ENCODE results near the gene LDLRAD4. TPM values are rescaled to one million over a fixed set of nuclear protein-coding genes. Genes with fewer than 3 reads are reported as not detected.
"Not testable (repeated sequence)": the region's sequence is repeated elsewhere in the genome, so short reads cannot be mapped to it uniquely, and the experiment has no call there.

Gene LDLRAD4
- total RNA-seq, 1 experiment from 2014 or later, result 0.68 TPM

- H3K9me3 ChIP-seq (replicated peaks); H3K4me3 ChIP-seq; H3K27ac ChIP-seq; DNase-seq (ENCODE audit: low read depth in 1 of 2, low spot score in 2 of 2); H3K36me3 ChIP-seq: not testable (repeated sequence)
- H3K4me1 ChIP-seq (replicated peaks), result peaks cover 14% of the 10 kb centered on the region
- H3K27me3 ChIP-seq (replicated peaks), result peaks cover 17% of the 10 kb centered on the region
Observed at GRCh38 chr18:13608024-13608562, 389.5 kb downstream of the LDLRAD4 start.

GRCh38 chr18:13608791-13609532, 390.4 kb downstream of the LDLRAD4 start:
- Histone ChIP-seq H3K36me3 (no peaks in the 10 kb centered on the region), H3K27me3 (replicated peaks) (peaks cover 19% of the 10 kb centered on the region), H3K4me1 (replicated peaks) (peaks cover 14% of the 10 kb centered on the region), H3K4me3 (no peak overlapping the region), H3K9me3 (replicated peaks) (no peaks in the 10 kb centered on the region), H3K27ac (no peak overlapping the region)
- DNase-seq (ENCODE audit: low read depth in 1 of 2, low spot score in 2 of 2), result no peak

GRCh38 chr18:13610555-13611141, 392.1 kb downstream of the LDLRAD4 start:
- Histone ChIP-seq H3K36me3 (no peaks in the 10 kb centered on the region), H3K4me3 (peak overlapping the region; percentile 15), H3K27ac (no peak overlapping the region), H3K9me3 (replicated peaks) (no peaks in the 10 kb centered on the region), H3K4me1 (replicated peaks) (peaks cover 14% of the 10 kb centered on the region), H3K27me3 (replicated peaks) (peaks cover 19% of the 10 kb centered on the region)
- DNase-seq (ENCODE audit: low read depth in 1 of 2, low spot score in 2 of 2), result no peak

GRCh38 chr18:13611142-13611600, 392.6 kb downstream of the LDLRAD4 start:
- no peaks in the 10 kb centered on the region for H3K9me3 ChIP-seq (replicated peaks)
- peaks cover 14% of the 10 kb centered on the region for H3K4me1 ChIP-seq (replicated peaks)
- H3K27me3 ChIP-seq (replicated peaks), result peaks cover 19% of the 10 kb centered on the region
- no peak overlapping the region for H3K27ac ChIP-seq
- DNase-seq (ENCODE audit: low read depth in 1 of 2, low spot score in 2 of 2), result peak in 1 of 2 experiments; percentile 22
- peak overlapping the region; percentile 15 for H3K4me3 ChIP-seq
- H3K36me3 ChIP-seq, result no peaks in the 10 kb centered on the region

GRCh38 chr18:13611601-13612195, 393.1 kb downstream of the LDLRAD4 start:
- H3K4me1 ChIP-seq (replicated peaks), result peaks cover 14% of the 10 kb centered on the region
- peak overlapping the region; percentile 15 for H3K4me3 ChIP-seq
- H3K9me3 ChIP-seq (replicated peaks), result no peaks in the 10 kb centered on the region
- DNase-seq (ENCODE audit: low read depth in 1 of 2, low spot score in 2 of 2), result peak in 1 of 2 experiments; percentile 33
- H3K27me3 ChIP-seq (replicated peaks), result peaks cover 19% of the 10 kb centered on the region
- no peaks in the 10 kb centered on the region for H3K36me3 ChIP-seq
- H3K27ac ChIP-seq, result no peak overlapping the region

GRCh38 chr18:13612196-13612997, 393.8 kb downstream of the LDLRAD4 start:
- Histone ChIP-seq H3K4me3 (peak overlapping the region; percentile 15; the same call in 1 of the 2 replicates), H3K36me3 (no peaks in the 10 kb centered on the region)
- no peak for DNase-seq (ENCODE audit: low read depth in 1 of 2, low spot score in 2 of 2)

GRCh38 chr18:13613099-13613498, 394.5 kb downstream of the LDLRAD4 start:
- no peak for DNase-seq (ENCODE audit: low read depth in 1 of 2, low spot score in 2 of 2)
- H3K27me3 ChIP-seq (replicated peaks), result peaks cover 19% of the 10 kb centered on the region
- H3K27ac ChIP-seq, result no peak overlapping the region
- H3K36me3 ChIP-seq, result no peaks in the 10 kb centered on the region
- no peak overlapping the region for H3K4me3 ChIP-seq
- peaks cover 14% of the 10 kb centered on the region for H3K4me1 ChIP-seq (replicated peaks)
- H3K9me3 ChIP-seq (replicated peaks), result no peaks in the 10 kb centered on the region

More at GRCh38 chr18:13612196-13612997, 393.8 kb downstream of the LDLRAD4 start:
- Histone ChIP-seq H3K9me3 (replicated peaks) (no peaks in the 10 kb centered on the region), H3K27me3 (replicated peaks) (peaks cover 19% of the 10 kb centered on the region), H3K27ac (no peak overlapping the region), H3K4me1 (replicated peaks) (peaks cover 14% of the 10 kb centered on the region)

GRCh38 chr18:13613591-13614501, 395.3 kb downstream of the LDLRAD4 start:
- H3K27me3 ChIP-seq (replicated peaks), result peaks cover 19% of the 10 kb centered on the region
- H3K36me3 ChIP-seq, result no peaks in the 10 kb centered on the region

GRCh38 chr18:13614641-13615288, 396.2 kb downstream of the LDLRAD4 start:
- no peaks in the 10 kb centered on the region for H3K36me3 ChIP-seq
- DNase-seq (ENCODE audit: low read depth in 1 of 2, low spot score in 2 of 2), result no peak
- H3K27me3 ChIP-seq (replicated peaks), result peaks cover 19% of the 10 kb centered on the region
- no peak overlapping the region for H3K4me3 ChIP-seq
- peaks cover 14% of the 10 kb centered on the region for H3K4me1 ChIP-seq (replicated peaks)
- H3K27ac ChIP-seq, result no peak overlapping the region
- H3K9me3 ChIP-seq (replicated peaks), result no peaks in the 10 kb centered on the region

More at GRCh38 chr18:13613591-13614501, 395.3 kb downstream of the LDLRAD4 start:
- DNase-seq (ENCODE audit: low read depth in 1 of 2, low spot score in 2 of 2), result no peak
- H3K4me3 ChIP-seq, result no peak overlapping the region
- H3K4me1 ChIP-seq (replicated peaks), result peaks cover 14% of the 10 kb centered on the region
- H3K27ac ChIP-seq, result no peak overlapping the region
- no peaks in the 10 kb centered on the region for H3K9me3 ChIP-seq (replicated peaks)

- Histone ChIP-seq H3K4me3 (no peak overlapping the region), H3K9me3 (replicated peaks) (no peaks in the 10 kb centered on the region), H3K36me3 (no peaks in the 10 kb centered on the region), H3K4me1 (replicated peaks) (peaks cover 14% of the 10 kb centered on the region), H3K27ac (no peak overlapping the region), H3K27me3 (replicated peaks) (peaks cover 19% of the 10 kb centered on the region)
- no peak for DNase-seq (ENCODE audit: low read depth in 1 of 2, low spot score in 2 of 2)
Observed at GRCh38 chr18:13615432-13615861, 396.9 kb downstream of the LDLRAD4 start.

GRCh38 chr18:13616041-13616440, 397.5 kb downstream of the LDLRAD4 start:
- H3K36me3 ChIP-seq, result no peaks in the 10 kb centered on the region
- H3K27ac ChIP-seq, result no peak overlapping the region
- no peaks in the 10 kb centered on the region for H3K9me3 ChIP-seq (replicated peaks)
- H3K4me3 ChIP-seq, result no peak overlapping the region
- no peak for DNase-seq (ENCODE audit: low read depth in 1 of 2, low spot score in 2 of 2)
- peaks cover 19% of the 10 kb centered on the region for H3K27me3 ChIP-seq (replicated peaks)
- H3K4me1 ChIP-seq (replicated peaks), result peaks cover 12% of the 10 kb centered on the region

GRCh38 chr18:13616525-13617035, 398.0 kb downstream of the LDLRAD4 start:
- Histone ChIP-seq H3K27me3 (replicated peaks) (peaks cover 16% of the 10 kb centered on the region), H3K4me1 (replicated peaks) (peaks cover 6% of the 10 kb centered on the region), H3K4me3 (no peak overlapping the region), H3K9me3 (replicated peaks) (no peaks in the 10 kb centered on the region), H3K36me3 (no peaks in the 10 kb centered on the region), H3K27ac (no peak overlapping the region)
- no peak for DNase-seq (ENCODE audit: low read depth in 1 of 2, low spot score in 2 of 2)
